GM19395 (cell line): ENCODE results near the gene SMARCE1.

Experiments used
- ATAC-seq: cut with Tn5 transposase; IDR thresholded peaks from one replicate; pipeline ENCODE4 v1.9.1; 2021; ENCODE audit warnings: mild to moderate bottlenecking, moderate library complexity; ENCODE audit not compliant: unreplicated experiment

The SMARCE1 gene

DNA sequence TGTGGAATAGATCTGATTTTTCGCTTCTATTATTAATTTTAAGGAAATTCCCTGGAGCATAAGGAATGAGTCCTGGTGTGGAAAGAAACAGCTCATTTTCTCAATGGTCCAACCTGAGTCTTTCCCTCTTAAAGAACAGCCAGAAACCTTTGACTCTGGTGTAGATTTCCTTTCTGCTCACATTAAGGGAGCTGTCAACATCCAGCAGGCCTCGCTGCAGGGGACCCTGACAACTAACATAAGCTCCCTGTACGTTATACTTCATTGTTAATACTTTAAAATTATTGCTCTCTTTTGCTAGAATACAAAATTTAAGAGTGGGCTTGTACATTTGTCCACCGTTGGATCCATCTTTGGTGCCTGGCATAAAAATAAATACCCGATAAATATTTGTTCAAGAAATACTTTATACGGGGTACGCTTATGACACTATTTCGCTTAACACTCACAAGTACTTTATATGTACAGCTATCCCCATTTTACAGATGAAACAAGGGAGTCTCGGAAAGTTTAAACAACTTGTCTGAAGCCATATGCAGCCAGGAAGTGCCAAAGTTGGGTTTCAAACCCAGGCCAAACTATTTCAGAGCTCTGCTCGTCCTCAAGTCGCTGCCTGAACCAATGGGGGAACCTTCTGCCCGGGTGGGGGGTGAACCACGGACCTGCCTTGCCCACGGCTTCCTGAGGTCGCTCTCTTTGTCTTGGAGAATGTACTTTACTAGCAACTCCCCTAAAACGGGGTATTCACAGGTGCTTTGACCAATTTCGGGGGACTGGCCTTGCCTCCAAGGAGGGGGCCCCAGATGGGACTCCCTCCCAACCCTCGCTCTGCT lies 611 bp downstream of the SMARCE1 start:
- no peak for ATAC-seq

DNA sequence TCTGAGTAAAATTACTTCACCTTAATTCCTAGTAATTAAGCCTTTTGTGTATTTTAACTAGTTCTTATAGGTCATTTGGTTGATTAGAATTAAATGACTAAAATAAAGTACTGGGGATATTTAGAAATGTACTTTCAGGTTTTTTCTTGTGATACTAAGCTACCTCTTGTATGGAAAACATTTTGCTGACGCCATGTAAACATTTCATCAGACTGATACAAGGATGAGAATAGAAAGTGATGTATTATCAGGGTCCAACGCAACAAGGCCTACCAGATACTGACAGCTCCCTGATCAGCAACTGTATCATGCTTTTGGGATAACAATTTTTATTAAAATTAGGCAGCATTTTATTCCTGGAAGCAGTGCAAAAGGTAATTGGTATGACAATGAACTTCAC lies 1.7 kb downstream of the SMARCE1 start:
- ATAC-seq = no peak

DNA sequence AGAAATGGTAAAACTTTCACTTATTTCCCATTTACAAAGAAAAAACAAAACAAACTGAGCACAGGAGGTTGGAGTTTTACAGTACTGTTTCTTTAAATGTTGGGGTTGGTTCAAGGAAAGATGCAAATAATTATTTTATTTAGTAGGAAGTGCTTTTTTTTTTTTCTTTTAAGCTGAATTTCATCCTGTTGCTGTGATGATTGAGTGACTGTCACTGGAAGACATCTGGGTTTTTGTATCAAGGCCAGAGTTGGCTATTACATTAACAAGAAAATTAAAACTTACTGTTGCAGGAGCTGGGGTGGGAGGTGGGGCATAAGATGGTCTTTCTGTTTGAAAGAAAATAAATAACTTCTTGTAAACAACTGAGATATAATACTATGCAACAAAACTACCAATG lies 2.3 kb downstream of the SMARCE1 start:
- no peak for ATAC-seq

DNA sequence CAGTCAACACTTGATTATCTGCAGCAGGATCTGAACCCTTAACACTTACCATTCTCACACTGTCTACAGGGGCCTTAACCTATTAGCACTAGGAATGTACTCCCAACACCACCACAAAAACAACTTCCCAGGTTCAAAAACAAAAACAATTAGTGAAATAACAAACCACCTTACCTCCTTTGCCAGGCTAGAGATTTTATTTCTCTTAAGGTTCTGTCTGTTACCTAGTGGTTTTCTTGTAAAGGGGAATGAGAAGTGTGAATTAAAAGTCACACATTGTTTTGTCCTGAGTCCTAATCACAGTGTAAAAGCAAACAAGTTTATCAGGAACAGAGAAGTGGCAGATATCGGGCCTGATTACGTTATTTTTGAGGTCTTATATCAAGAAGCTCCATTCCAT lies 9.7 kb downstream of the SMARCE1 start:
- no peak for ATAC-seq

DNA sequence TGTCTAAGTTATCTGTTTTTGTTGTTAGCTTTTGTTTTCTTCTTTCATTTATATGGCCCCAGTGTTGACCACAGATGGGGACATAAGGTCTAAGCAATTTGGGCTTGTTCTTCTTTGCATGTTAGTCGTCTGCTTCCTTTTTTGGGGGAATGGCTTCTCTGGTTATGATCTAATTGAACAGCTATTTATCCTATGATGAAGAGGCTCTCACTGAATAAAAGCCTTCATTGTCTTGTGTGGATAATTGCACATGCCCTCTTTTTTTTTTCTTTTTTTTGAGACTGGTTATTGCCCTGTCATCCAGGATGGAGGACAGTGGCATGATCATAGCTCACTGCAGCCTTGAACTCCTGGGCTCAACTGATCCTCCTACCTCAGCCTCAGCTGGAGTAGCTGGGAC lies 13.7 kb downstream of the SMARCE1 start:
- ATAC-seq = no peak

DNA sequence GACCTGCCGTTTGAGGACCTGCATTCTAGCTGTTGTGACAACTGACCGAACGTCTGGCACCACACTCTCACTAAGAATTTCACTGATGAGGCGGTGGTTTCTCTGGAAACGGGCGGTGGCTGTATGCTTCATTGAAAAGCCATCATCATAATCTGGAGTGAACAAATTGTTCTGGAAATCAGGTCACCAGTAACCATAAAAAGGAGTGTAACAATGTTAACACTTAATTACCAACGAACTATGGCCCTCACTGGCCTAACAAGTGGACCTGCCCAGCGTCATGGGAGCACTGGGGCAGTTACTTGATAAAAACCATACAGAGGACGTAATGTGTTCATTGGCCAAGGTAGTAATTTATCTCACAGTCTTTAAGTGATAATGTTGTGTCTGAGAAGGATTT lies 15.4 kb downstream of the SMARCE1 start:
- ATAC-seq = no peak

DNA sequence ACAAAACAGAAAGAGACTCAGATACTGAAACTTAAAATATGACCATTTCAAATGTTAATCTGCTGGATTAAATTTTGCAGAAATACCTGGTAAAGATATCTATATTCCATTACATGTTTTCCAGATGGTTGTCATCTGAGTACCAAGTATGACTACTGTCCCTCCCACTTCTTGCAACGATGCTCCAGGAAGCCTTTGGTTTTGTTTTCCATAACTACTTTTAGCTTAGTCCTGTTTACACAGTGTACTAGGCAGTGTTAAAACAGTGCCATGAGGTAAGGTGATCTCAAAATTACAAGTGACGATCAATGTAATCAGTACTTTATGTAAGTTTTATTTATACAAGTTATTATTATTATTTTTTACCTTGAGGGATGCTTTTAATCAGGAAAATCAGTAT lies 17.8 kb downstream of the SMARCE1 start:
- no peak for ATAC-seq

DNA sequence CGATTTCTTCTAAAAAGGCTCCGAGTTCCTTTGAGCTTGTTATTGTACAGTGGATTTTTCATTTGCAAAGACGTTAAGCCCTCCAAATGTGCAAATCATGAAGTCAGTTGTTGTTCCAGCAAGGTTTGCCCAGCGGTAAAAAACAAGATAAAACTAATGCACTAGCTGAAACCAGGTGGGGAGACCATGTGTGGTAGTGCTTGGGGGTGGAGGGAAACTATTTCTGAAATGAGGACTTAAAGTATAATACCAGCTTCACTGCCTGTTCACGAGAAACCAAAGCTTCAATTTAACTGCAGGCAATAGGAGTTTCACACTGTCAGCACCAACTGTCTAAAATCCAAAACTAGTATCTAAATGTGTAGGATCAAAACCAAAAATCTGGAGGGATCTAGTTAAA lies 22.3 kb downstream of the SMARCE1 start:
- ATAC-seq = no peak

DNA sequence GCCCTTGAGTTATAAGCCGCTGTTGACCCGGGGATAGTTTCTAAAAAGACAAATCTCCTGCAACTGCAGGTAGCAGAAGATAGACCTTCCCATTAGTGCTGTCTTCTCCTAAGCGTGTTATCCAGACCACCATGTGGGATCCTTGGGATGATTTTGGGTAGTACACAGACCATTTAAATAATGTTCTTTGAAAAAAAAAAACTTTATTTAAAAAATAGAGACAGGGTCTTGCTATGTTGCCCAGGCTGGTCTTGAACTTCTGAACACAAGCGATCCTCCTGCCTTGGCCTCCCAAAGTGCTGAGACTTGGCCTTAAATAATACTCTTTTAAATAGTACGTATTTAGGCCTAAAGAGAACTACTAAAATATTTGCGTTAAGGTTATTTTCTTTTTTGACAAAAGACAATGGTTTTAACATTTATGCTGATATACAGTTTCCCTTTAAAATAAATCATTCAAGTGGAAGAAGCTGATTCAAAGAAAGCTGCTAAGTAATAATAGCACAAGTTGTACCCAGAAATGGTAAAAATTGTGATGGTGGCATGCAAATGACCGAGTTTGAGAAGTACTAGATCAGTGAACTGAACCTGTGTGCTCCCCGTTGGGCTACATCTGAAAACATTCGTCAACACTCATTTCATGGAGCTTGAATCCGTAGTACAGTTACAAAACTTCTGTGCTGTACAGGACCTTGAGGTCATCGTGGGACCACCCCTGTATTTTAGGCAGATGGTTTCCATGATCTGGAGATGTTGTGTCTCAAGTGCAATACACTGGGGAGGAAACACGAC lies 24.0 kb downstream of the SMARCE1 start:
- ATAC-seq = no peak

DNA sequence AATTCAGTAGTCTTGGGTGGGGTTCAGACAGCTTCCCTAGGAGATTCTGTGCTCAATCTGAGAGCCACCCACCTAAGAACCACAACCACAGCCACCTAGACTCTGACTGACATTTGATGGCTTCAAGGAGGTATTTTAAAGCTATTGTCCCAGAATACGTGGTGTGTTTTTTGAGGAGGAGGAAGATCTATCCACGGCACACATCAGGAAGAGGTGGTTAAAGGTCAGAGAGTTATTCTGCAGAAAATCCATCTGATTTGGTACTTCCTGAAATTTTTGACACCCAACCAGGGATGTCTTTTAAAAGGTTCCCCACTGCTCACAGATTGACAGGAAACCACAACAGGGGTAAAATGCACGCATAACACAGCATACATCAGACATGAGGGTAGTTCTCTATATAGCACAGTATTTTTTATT lies 25.1 kb downstream of the SMARCE1 start:
- ATAC-seq = no peak

DNA sequence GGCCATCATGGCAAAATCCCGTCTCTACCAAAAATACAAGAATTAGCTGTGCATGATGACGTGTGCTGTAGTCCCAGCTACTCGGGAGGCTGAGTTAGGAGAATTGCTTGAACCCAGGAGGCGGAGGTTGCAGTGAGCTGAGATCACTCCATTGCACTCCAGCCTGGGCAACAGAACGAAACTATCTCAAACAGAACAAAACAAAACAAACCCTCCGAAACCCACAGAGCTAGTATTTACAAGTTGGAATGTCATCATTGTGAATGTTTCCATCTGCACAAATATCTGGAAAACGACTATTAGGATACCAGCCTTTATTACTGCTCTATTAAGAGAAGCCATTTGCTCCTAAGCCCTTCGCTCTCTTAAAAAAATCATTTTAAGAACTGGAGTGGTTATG lies 26.0 kb downstream of the SMARCE1 start:
- ATAC-seq = no peak

DNA sequence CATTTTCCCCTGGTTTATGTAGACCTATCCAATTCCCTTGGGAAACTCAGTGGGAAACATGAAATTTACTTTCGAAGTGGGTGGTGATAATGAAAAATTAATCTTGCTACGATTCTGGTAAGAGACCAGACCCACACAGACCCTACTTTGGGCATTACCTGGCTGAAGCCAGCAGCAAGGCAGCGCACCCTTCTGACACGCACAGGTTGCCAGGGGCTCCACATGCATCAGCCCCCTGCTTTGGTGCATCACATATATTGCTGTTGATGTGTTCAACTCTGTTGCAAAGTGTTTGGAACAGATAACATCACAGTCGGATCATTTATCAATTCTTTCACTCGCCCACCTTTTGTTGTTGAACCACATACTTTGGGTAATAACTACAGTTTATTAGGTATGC lies 26.6 kb downstream of the SMARCE1 start:
- no peak for ATAC-seq

DNA sequence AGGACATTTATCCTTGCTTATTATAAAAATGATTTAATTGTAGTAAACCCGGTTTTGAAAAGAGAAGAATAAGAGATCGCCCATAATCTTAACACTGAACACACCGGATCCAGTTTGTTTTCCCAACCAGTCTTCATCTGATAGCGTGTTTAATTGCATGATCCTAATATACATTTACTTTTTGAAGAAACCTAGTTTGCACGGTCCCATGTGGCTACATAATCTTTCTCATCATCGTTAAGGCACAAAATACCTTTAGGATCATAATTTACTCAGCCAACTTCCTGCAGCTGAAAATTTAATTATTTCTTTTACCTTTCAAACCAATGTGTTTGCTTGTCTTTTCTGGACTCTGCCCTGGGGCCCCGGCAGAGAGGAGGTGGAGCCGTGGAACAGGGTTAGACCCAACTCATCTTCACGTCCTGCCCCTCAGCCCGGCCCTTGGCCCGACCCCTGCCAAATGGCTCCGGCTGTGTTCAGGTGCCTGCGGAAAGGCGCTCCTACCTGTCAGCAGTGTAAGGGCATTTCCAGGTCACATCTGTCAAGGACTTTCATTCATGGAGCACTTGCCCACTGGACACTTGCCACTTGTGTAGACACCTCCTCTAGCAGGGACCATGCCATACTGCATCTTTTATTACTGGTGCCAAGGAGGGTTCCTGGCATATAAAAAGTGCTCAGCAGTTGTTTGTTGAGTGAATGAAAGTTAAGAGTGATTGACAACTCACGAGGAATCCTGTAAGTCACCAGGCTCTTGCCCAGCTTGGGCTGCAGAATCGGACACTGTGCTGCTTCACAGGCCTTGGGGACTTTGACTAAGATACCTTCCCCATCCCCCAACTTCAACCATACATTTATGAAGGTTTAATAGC lies 28.6 kb downstream of the SMARCE1 start:
- no peak for ATAC-seq

DNA sequence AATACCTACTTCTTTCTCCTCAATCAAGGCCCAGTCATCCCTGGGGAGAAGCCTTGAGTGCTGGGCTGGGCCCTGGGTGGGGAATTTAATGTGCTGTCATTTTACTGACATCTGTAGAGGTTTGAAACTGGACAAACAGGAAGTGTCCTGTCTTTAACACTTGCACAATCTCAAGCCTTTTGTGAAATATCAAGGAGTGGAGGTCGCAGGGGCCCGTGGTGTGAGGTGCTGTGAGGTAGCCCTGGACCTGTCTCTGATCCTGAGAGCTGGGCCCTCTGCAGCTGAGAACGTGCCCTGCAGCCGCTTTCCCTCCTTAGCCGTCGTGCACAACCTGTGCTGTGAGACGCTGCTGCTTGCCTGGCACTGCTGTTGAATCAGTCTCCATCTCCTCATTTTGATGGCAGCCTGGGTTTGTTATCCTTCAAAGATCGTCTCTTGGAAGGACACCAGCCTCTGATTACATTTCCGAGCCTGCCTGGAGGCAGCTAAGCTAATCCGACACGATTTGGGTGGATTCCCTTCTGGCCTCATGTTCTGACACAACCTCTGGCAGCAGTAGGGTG lies 29.9 kb downstream of the SMARCE1 start:
- no peak for ATAC-seq

DNA sequence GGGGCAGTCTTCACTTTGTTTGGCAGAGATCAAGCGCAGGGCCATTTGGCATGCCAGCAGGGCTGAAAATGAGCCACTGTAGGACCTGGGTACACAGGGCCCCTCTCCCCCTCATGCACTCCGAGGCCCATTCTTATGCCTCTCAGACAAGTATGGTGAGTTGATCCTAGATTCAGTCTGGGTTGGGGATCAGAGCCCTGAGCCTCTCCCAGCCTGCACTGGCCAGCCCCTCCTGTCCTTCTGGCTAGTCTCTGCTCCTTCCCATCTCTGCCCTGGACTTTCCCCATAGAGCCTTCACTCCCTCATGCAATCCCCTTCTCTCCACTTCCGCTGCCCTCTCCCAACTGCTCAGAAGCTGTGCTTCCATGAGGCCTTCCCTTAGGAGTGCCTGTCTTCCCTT lies 31.0 kb downstream of the SMARCE1 start:
- no peak for ATAC-seq

DNA sequence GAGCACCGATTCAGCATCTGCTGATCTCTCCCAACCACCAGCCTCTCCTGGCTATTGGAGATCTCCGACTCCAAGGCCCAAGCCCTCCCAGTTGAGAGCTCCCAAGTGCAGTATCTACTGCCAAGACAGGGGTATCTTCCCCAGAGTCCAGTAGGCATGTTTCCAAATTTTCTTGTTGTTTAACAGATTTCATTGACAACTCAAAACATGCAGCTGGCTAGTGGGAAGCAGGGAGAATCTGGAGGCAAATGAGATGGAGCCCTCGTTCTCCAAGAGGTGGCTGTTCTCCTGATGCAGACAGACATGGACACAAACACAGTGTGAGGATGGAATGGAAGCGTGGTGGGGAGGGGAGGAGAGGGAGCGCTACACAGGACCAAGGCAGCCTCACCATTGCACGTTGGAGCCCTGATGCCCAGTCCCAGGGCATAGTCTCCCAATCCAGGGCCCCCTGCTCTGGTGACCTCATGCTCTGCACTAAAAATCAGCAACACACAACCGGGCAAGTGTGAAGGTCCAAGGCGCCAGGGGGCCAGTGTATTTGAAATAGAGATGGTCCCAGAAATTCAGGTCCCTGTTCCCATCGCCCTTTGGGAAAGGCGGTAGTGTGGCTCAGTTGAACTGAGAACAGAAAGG lies 31.7 kb downstream of the SMARCE1 start:
- ATAC-seq = no peak

DNA sequence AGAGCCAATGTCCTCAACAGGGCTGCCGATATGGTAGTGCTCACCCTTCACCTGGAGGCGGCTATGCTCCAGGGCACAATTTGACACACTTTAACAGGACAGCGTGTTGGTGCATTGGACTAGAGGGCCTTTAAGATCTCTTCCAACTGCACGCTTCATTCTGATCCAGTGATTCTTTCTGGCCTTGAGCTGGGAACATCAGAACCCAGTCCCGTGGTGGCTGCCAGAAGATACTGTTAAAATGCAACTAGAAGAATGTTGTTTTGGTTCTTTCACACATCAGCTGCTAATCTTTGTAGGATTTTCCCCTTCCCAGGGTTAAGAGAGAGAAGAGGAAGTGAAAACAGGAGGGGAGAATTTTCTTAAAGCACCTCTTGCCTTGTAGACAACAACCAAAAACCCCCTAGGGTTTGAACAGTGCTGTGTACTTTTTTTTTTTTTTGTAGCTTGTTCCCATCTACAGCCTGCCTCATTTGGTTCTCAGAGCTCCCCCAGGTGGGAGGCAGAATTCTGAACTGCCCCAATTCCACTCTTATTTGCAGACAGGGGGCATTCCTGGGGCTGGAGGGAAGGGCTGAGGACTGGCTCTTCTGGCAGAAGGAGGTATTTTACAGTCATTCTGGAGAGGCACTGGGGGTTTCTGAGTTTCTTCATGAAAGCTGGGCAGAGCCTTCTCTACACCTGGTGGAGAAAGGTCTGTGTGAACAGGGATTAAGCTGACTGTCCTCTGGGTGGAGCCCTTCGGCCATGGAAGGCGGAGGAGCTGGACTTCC lies 32.4 kb downstream of the SMARCE1 start:
- ATAC-seq = peak; percentile 72

DNA sequence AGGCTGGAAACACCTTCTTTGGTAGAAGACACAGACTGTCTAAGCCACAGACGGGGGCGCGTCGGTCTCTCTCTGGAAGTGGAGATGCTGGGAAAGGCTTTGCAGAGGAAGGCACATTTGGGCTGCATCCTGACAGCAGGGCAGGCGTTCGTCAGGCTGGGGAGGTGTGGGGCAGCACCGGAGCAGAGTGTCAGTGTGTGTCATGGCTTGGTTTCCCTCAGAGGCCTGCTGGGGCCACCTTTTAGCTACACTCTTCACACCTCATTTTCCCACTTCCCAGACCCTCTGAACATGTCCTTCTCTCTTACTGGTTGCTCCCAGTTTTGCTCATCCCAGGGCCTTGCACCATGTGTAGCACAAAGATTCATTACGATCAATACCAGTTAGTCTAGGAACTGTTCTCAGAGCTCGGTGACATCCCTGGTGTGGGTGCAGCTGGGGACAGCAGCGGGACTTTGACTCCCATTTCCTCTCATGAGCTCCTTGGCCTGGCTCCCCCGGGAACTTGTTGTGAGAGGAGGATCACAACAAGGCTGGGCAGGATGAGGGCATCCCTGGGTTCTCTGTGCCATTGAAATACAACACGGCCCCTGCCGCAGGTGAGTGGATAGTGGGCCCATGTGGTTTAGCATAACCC lies 33.1 kb downstream of the SMARCE1 start:
- ATAC-seq = no peak

DNA sequence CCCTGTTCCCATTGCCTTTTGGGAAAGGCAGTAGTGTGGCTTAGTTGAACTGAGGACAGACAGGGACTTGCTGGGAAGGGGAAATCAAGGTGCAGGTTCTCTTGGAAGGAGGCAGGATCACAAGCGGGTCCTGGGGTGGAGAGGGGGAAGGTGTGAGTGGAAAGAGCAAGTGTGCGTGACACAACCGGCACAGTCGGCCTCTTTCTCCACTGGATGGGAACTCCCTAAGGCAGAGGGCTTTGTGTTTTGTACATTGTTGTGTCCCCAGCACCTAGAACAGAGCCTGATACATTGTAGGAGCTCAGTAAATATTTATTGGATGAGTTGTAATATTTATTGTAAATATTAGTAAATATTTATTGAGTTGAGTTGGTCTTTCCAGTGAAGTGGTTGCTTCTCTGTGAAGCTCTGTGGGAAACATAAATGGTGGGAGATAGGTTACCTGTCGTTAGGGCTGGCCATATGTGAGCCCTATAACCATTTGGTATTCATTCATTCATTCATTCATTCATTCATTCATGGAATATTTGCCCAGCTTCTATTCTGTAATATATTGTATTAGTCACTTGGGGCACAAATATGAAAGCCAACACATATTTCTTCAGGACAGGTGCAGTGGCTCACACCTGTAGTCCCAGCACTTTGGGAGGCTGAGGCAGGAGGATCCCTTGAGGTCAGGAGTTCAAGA lies 34.0 kb downstream of the SMARCE1 start:
- ATAC-seq = no peak
